IMR-90 (cell line): ENCODE results near the gene SH3RF3. TPM values are rescaled to one million over a fixed set of nuclear protein-coding genes. Genes with fewer than 3 reads are reported as not detected.

Experiments used
- ATAC-seq: fragments of 200-7000 bp; cut with Tn5 transposase; 2 replicates; pipeline ENCODE4 v1.9.1; 2020; ENCODE audit warnings: low read depth, mild to moderate bottlenecking, moderate library complexity
- BruUV-seq: library from RNA; stranded (reverse); fragments of 400-500 nt; replicated peaks from 2 replicates; lab custom pipeline; 2021; lab: Mats Ljungman, UMichigan
- CTCF ChIA-PET: fragments of 300-600 bp; formaldehyde crosslinking; extraction: SDS; loops from one replicate; lab custom pipeline; 2021; ENCODE audit warnings: antibody characterized with exemption; lab: Yijun Ruan, JAX
- POLR2A ChIA-PET: fragments of 300-600 bp; sonication (Branson Sonifier 250); formaldehyde crosslinking; loops from one replicate; lab custom pipeline; 2022; ENCODE audit warnings: antibody characterized with exemption; ENCODE audit not compliant: unreplicated experiment; lab: Charles Lee
- DNase-seq: peaks from one replicate; pipeline ENCODE4 v3.0.0; 2013
- H2AFZ ChIP-seq: replicated peaks from 2 replicates; pipeline ENCODE3; 2013; ENCODE audit warnings: low read length, mild to moderate bottlenecking; ENCODE audit not compliant: poor library complexity
- H2AK5ac ChIP-seq: 2 replicates; pipeline ENCODE4 v1.6.1; 2013; ENCODE audit warnings: low read depth, low read length, inconsistent platforms
- H2AK9ac ChIP-seq: replicated peaks from 2 replicates; pipeline ENCODE3; 2013; ENCODE audit warnings: mild to moderate bottlenecking, low read depth, low read length, moderate library complexity; ENCODE audit not compliant: poor library complexity
- H2BK120ac ChIP-seq: 2 replicates; pipeline ENCODE4 v1.6.1; 2013; ENCODE audit warnings: low read depth, low read length, inconsistent platforms
- H2BK15ac ChIP-seq: 3 replicates; pipeline ENCODE4 v1.6.1; 2013; ENCODE audit warnings: low read depth, low read length, inconsistent platforms
- H2BK20ac ChIP-seq: 2 replicates; pipeline ENCODE4 v1.6.1; 2013; ENCODE audit warnings: low read depth, mild to moderate bottlenecking, inconsistent platforms, low read length, moderate library complexity
- H2BK5ac ChIP-seq: 2 replicates; pipeline ENCODE4 v1.6.1; 2013; ENCODE audit warnings: mild to moderate bottlenecking, low read depth, low read length, inconsistent platforms; ENCODE audit not compliant: poor library complexity, severe bottlenecking
- H3K14ac ChIP-seq: replicated peaks from 2 replicates; pipeline ENCODE4 v1.6.1; 2013; ENCODE audit warnings: low read depth, low read length, inconsistent platforms
- H3K18ac ChIP-seq: 2 replicates; pipeline ENCODE4 v1.6.1; 2013; ENCODE audit warnings: low read depth, low read length, control low read depth
- H3K23ac ChIP-seq: 2 replicates; pipeline ENCODE4 v1.6.1; 2013; ENCODE audit warnings: low read depth, low read length, inconsistent platforms
- H3K27ac ChIP-seq: 2 replicates; pipeline ENCODE4 v1.5.1; 2013; ENCODE audit warnings: mild to moderate bottlenecking, control low read depth, low read length; ENCODE audit not compliant: insufficient read depth
- H3K27me3 ChIP-seq: 2 replicates; pipeline ENCODE4 v1.6.1; 2013; ENCODE audit warnings: low read length; ENCODE audit not compliant: control insufficient read depth, insufficient read depth
- H3K36me3 ChIP-seq: 2 replicates; pipeline ENCODE4 v1.6.1; 2013; ENCODE audit warnings: low read length, mixed read lengths; ENCODE audit not compliant: control insufficient read depth, insufficient read depth
- H3K4ac ChIP-seq: 2 replicates; pipeline ENCODE4 v1.6.1; 2013; ENCODE audit warnings: low read depth, low read length, inconsistent platforms
- H3K4me1 ChIP-seq: 2 replicates; pipeline ENCODE4 v1.6.1; 2013; ENCODE audit warnings: low read length, mixed read lengths; ENCODE audit not compliant: control insufficient read depth, insufficient read depth
- H3K4me2 ChIP-seq: 2 replicates; pipeline ENCODE4 v1.6.1; 2013; ENCODE audit warnings: low read depth, mild to moderate bottlenecking, control low read depth, low read length, moderate library complexity
- H3K4me3 ChIP-seq: 2 replicates; pipeline ENCODE4 v1.5.1; 2013; ENCODE audit warnings: low read depth, mild to moderate bottlenecking, control low read depth, low read length, moderate library complexity; ENCODE audit not compliant: insufficient read depth
- H3K56ac ChIP-seq: 2 replicates; pipeline ENCODE4 v1.6.1; 2013; ENCODE audit warnings: low read length, inconsistent platforms; ENCODE audit not compliant: insufficient read depth; ENCODE audit errors: extremely low read depth
- H3K79me1 ChIP-seq, 2 experiments: 2 replicates each; pipeline ENCODE4 v1.6.1; 2013; ENCODE audit warnings: low read length in 2 of 2, inconsistent platforms in 1 of 2, low read depth in 1 of 2
- H3K9ac ChIP-seq: 2 replicates; pipeline ENCODE4 v1.6.1; 2013; ENCODE audit warnings: low read depth, low read length, control low read depth
- H3K9me1 ChIP-seq: 2 replicates; pipeline ENCODE4 v1.6.1; 2013; ENCODE audit warnings: low read length, inconsistent platforms; ENCODE audit not compliant: insufficient read depth
- H3K9me3 ChIP-seq: 2 replicates; pipeline ENCODE4 v1.6.1; 2013; ENCODE audit warnings: low read length; ENCODE audit not compliant: control insufficient read depth, insufficient read depth
- H4K20me1 ChIP-seq: 2 replicates; pipeline ENCODE4 v1.6.1; 2013; ENCODE audit warnings: low read length, inconsistent platforms; ENCODE audit not compliant: insufficient read depth
- H4K5ac ChIP-seq: 2 replicates; pipeline ENCODE4 v1.6.1; 2013; ENCODE audit warnings: mild to moderate bottlenecking, low read depth, low read length, control low read depth
- H4K8ac ChIP-seq, 2 experiments: 2 replicates each; pipeline ENCODE4 v1.6.1; 2013; ENCODE audit warnings: low read depth in 2 of 2, low read length in 2 of 2, control low read depth in 1 of 2, inconsistent platforms in 1 of 2
- H4K91ac ChIP-seq: 2 replicates; pipeline ENCODE4 v1.6.1; 2013; ENCODE audit warnings: low read depth, low read length, inconsistent platforms; ENCODE audit not compliant: insufficient read depth
- CEBPB ChIP-seq: IDR thresholded peaks from 2 replicates; pipeline ENCODE4 v1.6.1; 2012; ENCODE audit warnings: low read depth, low read length, improper control_type of control experiment
- CHD1 ChIP-seq: IDR thresholded peaks from 2 replicates; pipeline ENCODE4 v1.6.1; 2012; ENCODE audit warnings: low read depth, low read length, improper control_type of control experiment
- FOS ChIP-seq: fragments of 150-350 bp; IDR thresholded peaks from 2 replicates; pipeline ENCODE4 v1.6.1; 2016; ENCODE audit warnings: low read depth, low read length
- MAFK ChIP-seq: IDR thresholded peaks from 2 replicates; pipeline ENCODE4 v1.6.1; 2012; ENCODE audit warnings: low read depth, low read length, improper control_type of control experiment
- MAZ ChIP-seq: IDR thresholded peaks from 2 replicates; pipeline ENCODE4 v1.6.1; 2012; ENCODE audit warnings: low read depth, mild to moderate bottlenecking, low read length, improper control_type of control experiment, moderate library complexity, borderline replicate concordance
- MXI1 ChIP-seq: IDR thresholded peaks from 2 replicates; pipeline ENCODE4 v1.6.1; 2012; ENCODE audit warnings: low read depth, mild to moderate bottlenecking, low read length, moderate library complexity, borderline replicate concordance
- NFE2L2 ChIP-seq: fragments of 150-350 bp; IDR thresholded peaks from 2 replicates; pipeline ENCODE4 v1.6.1; 2016; ENCODE audit warnings: low read depth, mild to moderate bottlenecking, low read length
- POLR2A ChIP-seq: IDR thresholded peaks from 2 replicates; pipeline ENCODE4 v1.6.1; 2012; ENCODE audit warnings: mild to moderate bottlenecking, low read depth, low read length
- RAD21 ChIP-seq: IDR thresholded peaks from 2 replicates; pipeline ENCODE4 v1.6.1; 2012; ENCODE audit warnings: low read length, improper control_type of control experiment
- RCOR1 ChIP-seq: IDR thresholded peaks from 2 replicates; pipeline ENCODE4 v1.6.1; 2012; ENCODE audit warnings: mild to moderate bottlenecking, low read length, improper control_type of control experiment; ENCODE audit not compliant: insufficient replicate concordance
- RFX5 ChIP-seq: IDR thresholded peaks from 2 replicates; pipeline ENCODE4 v1.8.0; 2012; ENCODE audit warnings: low read depth, mild to moderate bottlenecking, low read length, moderate library complexity
- SMC3 ChIP-seq: fragments of 150-350 bp; IDR thresholded peaks from 2 replicates; pipeline ENCODE4 v1.6.1; 2016; ENCODE audit warnings: low read depth, mild to moderate bottlenecking, antibody characterized with exemption, low read length, moderate library complexity
- WGBS, 2 experiments: methylation state at CpG; one replicate each; pipeline versions ENCODE4 v1.1.5 to v1.1.7; 2013; ENCODE audit warnings: missing lambda C conversion rate in 2 of 2; ENCODE audit not compliant: insufficient read length in 1 of 2; ENCODE audit errors: extremely low coverage in 2 of 2; 5-methylcytosine and 5-hydroxymethylcytosine counted together
- dilution Hi-C: fragments of 300-500 bp; cut with HindIII; formaldehyde crosslinking; loops from one replicate; pipeline ENCODE4 v1.14.3; 2018; ENCODE audit warnings: low sequenced_read_pairs; ENCODE audit not compliant: unreplicated experiment
- in situ Hi-C: fragments of 300-500 bp; cut with MboI; formaldehyde crosslinking; loops from 3 replicates; pipeline ENCODE4 v1.14.3; 2019; ENCODE audit warnings: low sequenced_read_pairs, inconsistent platforms, mixed read lengths
- intact Hi-C: fragments of 100-400 bp; cut with micrococcal nuclease; formaldehyde crosslinking; loops from 2 replicates; pipeline ENCODE4 v1.10.0; 2022
- polyA plus RNA-seq, 3 experiments: library from polyadenylated mRNA; depleted of rRNA; stranded (reverse); fragments of >200 nt; gene quantifications; 2 replicates each; pipeline ENCODE4 v1.2.3, GENCODE V29; 2012; ENCODE audit warnings: low replicate concordance in 1 of 3
- total RNA-seq: library from RNA; depleted of rRNA; stranded (reverse); fragments of >200 nt; gene quantifications from 2 replicates; pipeline ENCODE4 v1.2.3, GENCODE V29; 2012
- TF ChIP-seq, protein P1 (sequence below): fragments of 150-350 bp; IDR thresholded peaks from 2 replicates; pipeline ENCODE4 v1.6.1; 2017; ENCODE audit warnings: mild to moderate bottlenecking, antibody characterized with exemption, low read length, low read depth
- TF ChIP-seq, protein P2 (sequence below): conservative IDR thresholded peaks from 2 replicates; pipeline ENCODE4 v1.5.1; 2012; ENCODE audit warnings: mild to moderate bottlenecking, low read depth, low read length, improper control_type of control experiment
- TF ChIP-seq, protein P3 (sequence below): fragments of 150-350 bp; IDR thresholded peaks from 2 replicates; pipeline ENCODE4 v1.6.1; 2016; ENCODE audit warnings: low read depth, mild to moderate bottlenecking, low read length, moderate library complexity, borderline replicate concordance

SH3RF3 gene
- total and polyA plus RNA-seq, 2 of the 4 experiments (the other 2 are of a cell fraction), result 3.4 to 5.3 TPM

DNA sequence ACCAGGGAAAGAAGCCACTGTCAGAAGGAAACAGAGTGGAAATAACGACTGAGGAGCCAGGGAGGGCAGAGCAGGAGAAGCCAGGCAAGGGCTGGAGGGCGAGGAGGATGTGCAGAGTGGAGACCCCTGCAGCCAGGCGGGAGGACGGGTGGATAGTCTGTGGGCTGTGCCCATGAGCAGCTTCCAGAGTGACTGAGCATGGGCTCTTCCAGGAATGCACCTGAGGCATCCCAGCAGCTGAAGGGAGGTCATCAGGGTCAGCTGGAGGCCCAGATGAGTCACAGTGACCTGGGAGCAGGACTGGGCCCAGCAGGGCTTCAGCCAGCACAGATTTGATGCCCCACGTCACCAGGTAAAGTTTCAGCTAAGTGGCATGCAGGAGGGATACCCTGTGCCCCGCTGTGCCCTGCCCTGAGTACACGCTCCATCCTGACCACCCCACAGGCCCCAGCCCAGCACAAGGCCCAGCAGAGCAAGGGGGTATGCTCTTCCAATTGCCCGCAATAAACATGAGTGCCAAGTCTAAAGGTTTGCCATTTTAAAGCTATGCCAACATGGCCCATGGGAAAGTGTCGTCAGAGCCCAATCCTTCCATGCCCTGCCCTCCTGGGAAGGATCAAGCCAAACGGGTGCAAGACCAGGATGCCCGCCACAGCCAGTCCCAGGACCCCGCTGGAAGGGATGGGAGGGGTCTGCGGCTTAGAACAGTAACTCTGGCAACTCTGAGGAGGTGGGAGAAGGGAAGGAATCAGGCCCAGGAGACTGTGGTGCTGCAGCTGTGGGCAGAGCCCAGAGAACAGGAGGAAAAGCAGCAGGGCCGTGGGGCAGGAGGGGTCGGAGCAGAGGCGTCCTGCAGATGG is 399.1 kb downstream of the SH3RF3 start:
- Histone ChIP-seq H2BK15ac (no peak overlapping the region), H3K4ac (no peak overlapping the region), H2BK20ac (no peak overlapping the region), H3K23ac (no peak overlapping the region), H4K20me1 (no peaks in the 10 kb centered on the region), H2AFZ (peak overlapping the region; percentile 52), H3K27ac (no peak overlapping the region), H3K9me1 (0 out of 2 replicates have a peak, but pooled peaks cover 3% of the 10 kb centered on the region), H3K4me1 (no peaks in the 10 kb centered on the region; the same call in 1 of the 2 replicates), H4K8ac (no peak overlapping the region), H3K4me2 (no peak overlapping the region), H3K36me3 (no peaks in the 10 kb centered on the region), H3K9ac (no peak overlapping the region), H3K9me3 (no peaks in the 10 kb centered on the region), H3K14ac (no peak overlapping the region), H2BK120ac (no peak overlapping the region), H2AK5ac (no peak overlapping the region), H3K56ac (no peak overlapping the region), H4K5ac (no peak overlapping the region), H3K4me3 (no peak overlapping the region), H3K27me3 (peaks cover 38% of the 10 kb centered on the region), H3K18ac (no peak overlapping the region), H2BK5ac (no peak overlapping the region), H4K91ac (no peak overlapping the region), H2AK9ac (no peak overlapping the region), H3K79me1 (no peaks in the 10 kb centered on the region)
- dilution Hi-C loops (no loop called here), in situ Hi-C loops (no loop called here), intact Hi-C loops (no loop called here)
- ChIA-PET CTCF (no interaction called here), POLR2A (no interaction called here)
- WGBS, 2 experiments, result 67% methylated on average over 1 of the region's 16 CpGs; no CpG with 5 or more reads in 1 of the 2 experiments
- no TSS peak for BruUV-seq
- ATAC-seq (no peak), DNase-seq (no peak)
- no peak for TF ChIP-seq MAFK
- no peak for TF ChIP-seq POLR2A
- TF ChIP-seq CEBPB, result no peak
- no peak for TF ChIP-seq NFE2L2
- TF ChIP-seq FOS, result no peak
- TF ChIP-seq SMC3, result no peak
- TF ChIP-seq, protein P1, sequence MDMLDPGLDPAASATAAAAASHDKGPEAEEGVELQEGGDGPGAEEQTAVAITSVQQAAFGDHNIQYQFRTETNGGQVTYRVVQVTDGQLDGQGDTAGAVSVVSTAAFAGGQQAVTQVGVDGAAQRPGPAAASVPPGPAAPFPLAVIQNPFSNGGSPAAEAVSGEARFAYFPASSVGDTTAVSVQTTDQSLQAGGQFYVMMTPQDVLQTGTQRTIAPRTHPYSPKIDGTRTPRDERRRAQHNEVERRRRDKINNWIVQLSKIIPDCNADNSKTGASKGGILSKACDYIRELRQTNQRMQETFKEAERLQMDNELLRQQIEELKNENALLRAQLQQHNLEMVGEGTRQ, result no peak
- no peak for TF ChIP-seq RFX5
- no peak for TF ChIP-seq MXI1
- TF ChIP-seq RAD21, result no peak
- no peak for TF ChIP-seq MAZ
- TF ChIP-seq, protein P2, sequence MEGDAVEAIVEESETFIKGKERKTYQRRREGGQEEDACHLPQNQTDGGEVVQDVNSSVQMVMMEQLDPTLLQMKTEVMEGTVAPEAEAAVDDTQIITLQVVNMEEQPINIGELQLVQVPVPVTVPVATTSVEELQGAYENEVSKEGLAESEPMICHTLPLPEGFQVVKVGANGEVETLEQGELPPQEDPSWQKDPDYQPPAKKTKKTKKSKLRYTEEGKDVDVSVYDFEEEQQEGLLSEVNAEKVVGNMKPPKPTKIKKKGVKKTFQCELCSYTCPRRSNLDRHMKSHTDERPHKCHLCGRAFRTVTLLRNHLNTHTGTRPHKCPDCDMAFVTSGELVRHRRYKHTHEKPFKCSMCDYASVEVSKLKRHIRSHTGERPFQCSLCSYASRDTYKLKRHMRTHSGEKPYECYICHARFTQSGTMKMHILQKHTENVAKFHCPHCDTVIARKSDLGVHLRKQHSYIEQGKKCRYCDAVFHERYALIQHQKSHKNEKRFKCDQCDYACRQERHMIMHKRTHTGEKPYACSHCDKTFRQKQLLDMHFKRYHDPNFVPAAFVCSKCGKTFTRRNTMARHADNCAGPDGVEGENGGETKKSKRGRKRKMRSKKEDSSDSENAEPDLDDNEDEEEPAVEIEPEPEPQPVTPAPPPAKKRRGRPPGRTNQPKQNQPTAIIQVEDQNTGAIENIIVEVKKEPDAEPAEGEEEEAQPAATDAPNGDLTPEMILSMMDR, result no peak
- no peak for TF ChIP-seq CHD1
- no peak for TF ChIP-seq RCOR1
- TF ChIP-seq, protein P3, sequence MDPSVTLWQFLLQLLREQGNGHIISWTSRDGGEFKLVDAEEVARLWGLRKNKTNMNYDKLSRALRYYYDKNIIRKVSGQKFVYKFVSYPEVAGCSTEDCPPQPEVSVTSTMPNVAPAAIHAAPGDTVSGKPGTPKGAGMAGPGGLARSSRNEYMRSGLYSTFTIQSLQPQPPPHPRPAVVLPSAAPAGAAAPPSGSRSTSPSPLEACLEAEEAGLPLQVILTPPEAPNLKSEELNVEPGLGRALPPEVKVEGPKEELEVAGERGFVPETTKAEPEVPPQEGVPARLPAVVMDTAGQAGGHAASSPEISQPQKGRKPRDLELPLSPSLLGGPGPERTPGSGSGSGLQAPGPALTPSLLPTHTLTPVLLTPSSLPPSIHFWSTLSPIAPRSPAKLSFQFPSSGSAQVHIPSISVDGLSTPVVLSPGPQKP, result no peak
